Mucosa of gallbladder (tissue), 1 donor: ENCODE results near the gene USP10. TPM values are rescaled to one million over a fixed set of nuclear protein-coding genes. Genes with fewer than 3 reads are reported as not detected.
"Not testable (repeated sequence)": the region's sequence is repeated elsewhere in the genome, so short reads cannot be mapped to it uniquely, and the experiment has no call there.

Source experiments
- DNase-seq: peaks from one replicate; pipeline ENCODE4 v3.0.0-alpha.2; 2020; ENCODE audit warnings: low spot score
- total RNA-seq: library from RNA; stranded (reverse); gene quantifications from one replicate; pipeline ENCODE4 v1.2.1, GENCODE V29; 2021
- donor health status: DM: no; HTN: no; CAD: no.

Gene USP10
- total RNA-seq, 1 donor from 2014 or later: 60.8 TPM

GRCh38 chr16:84726669-84727467 lies 27.1 kb downstream of the USP10 start:
- no peak for DNase-seq

GRCh38 chr16:84728853-84729424 lies 29.1 kb downstream of the USP10 start:
- no peak for DNase-seq

- no peak for DNase-seq
Observed at GRCh38 chr16:84729716-84730320, 30.0 kb downstream of the USP10 start.

GRCh38 chr16:84730406-84731106 lies 30.8 kb downstream of the USP10 start:
- DNase-seq: peak; percentile 73

- not testable (repeated sequence) for DNase-seq
Observed at GRCh38 chr16:84732332-84732673, 32.5 kb downstream of the USP10 start.

GRCh38 chr16:84732674-84733352 lies 33.0 kb downstream of the USP10 start:
- DNase-seq: no peak

GRCh38 chr16:84735849-84736586 lies 36.2 kb downstream of the USP10 start:
- peak; percentile 69 for DNase-seq

- no peak for DNase-seq
Observed at GRCh38 chr16:84737192-84738011, 37.6 kb downstream of the USP10 start.

- peak; percentile 82 for DNase-seq
Observed at GRCh38 chr16:84738255-84739038, 38.6 kb downstream of the USP10 start.

GRCh38 chr16:84739349-84740124 lies 39.7 kb downstream of the USP10 start:
- no peak for DNase-seq

- no peak for DNase-seq
Observed at GRCh38 chr16:84740596-84741116, 40.9 kb downstream of the USP10 start.

- DNase-seq: no peak
Observed at GRCh38 chr16:84741340-84741830, 41.6 kb downstream of the USP10 start.

- no peak for DNase-seq
Observed at GRCh38 chr16:84742641-84743092, 42.9 kb downstream of the USP10 start.

GRCh38 chr16:84746231-84746630 lies 46.4 kb downstream of the USP10 start:
- no peak for DNase-seq

GRCh38 chr16:84746875-84747274 lies 47.1 kb downstream of the USP10 start:
- DNase-seq: no peak

GRCh38 chr16:84748247-84748646 lies 48.4 kb downstream of the USP10 start:
- DNase-seq: not testable (repeated sequence)

- no peak for DNase-seq
Observed at GRCh38 chr16:84749072-84749471, 49.3 kb downstream of the USP10 start.

GRCh38 chr16:84749815-84750214 lies 50.0 kb downstream of the USP10 start:
- DNase-seq: no peak
